ENCODE measurements around the gene PTPRD.

DNA sequence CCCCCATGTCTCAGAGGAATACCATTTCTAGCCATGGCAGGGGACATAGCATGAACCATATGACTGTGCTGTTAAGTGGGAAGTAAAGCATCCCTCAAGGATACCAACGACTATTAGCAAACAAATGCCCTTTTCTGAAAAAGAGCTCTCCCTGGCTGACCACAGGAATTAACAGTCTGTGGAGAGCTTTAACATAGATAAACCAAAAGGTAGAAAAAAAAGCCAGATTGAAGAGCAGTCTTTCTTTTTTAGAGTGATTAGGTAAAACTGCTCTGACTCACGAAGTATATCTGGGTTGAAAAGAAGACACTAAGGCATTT, 2280.5 kb downstream of the PTPRD start:
- TF ChIP-seq, protein P1, sequence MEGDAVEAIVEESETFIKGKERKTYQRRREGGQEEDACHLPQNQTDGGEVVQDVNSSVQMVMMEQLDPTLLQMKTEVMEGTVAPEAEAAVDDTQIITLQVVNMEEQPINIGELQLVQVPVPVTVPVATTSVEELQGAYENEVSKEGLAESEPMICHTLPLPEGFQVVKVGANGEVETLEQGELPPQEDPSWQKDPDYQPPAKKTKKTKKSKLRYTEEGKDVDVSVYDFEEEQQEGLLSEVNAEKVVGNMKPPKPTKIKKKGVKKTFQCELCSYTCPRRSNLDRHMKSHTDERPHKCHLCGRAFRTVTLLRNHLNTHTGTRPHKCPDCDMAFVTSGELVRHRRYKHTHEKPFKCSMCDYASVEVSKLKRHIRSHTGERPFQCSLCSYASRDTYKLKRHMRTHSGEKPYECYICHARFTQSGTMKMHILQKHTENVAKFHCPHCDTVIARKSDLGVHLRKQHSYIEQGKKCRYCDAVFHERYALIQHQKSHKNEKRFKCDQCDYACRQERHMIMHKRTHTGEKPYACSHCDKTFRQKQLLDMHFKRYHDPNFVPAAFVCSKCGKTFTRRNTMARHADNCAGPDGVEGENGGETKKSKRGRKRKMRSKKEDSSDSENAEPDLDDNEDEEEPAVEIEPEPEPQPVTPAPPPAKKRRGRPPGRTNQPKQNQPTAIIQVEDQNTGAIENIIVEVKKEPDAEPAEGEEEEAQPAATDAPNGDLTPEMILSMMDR (conservative IDR thresholded peaks at IDR 0.05; ENCODE audit: low read length): no peak
- TF ChIP-seq EZH2phosphoT487 (IDR thresholded peaks at IDR 0.05; ENCODE audit: borderline replicate concordance): no peak

All from Loucy (cell line).